DMS114 treated with DMSO at 0.1 percent for 48 hours (cell line): ENCODE measurements around the gene HOXC12.
A peak's percentile ranks its signal among the peaks of the same experiment; 100 is the strongest.

Experiments used
- DNase-seq: peaks from one replicate; lab custom pipeline; 2025; ENCODE audit not compliant: unreplicated experiment; lab: John Stamatoyannopoulos, UW

The HOXC12 gene

GRCh38 chr12:53940443-53941014 is 14.2 kb upstream of the HOXC12 start:
- no peak for DNase-seq

GRCh38 chr12:53941187-53941586 is 13.5 kb upstream of the HOXC12 start:
- no peak for DNase-seq

- no peak for DNase-seq
These were observed 13.0 kb upstream of the HOXC12 start for GRCh38 chr12:53941750-53942149.

GRCh38 chr12:53942467-53942997 is 12.2 kb upstream of the HOXC12 start:
- DNase-seq: no peak

GRCh38 chr12:53944209-53944608 is 10.5 kb upstream of the HOXC12 start:
- no peak for DNase-seq

- DNase-seq: no peak
These were observed 9.5 kb upstream of the HOXC12 start for GRCh38 chr12:53944907-53945847.

GRCh38 chr12:53947743-53948142 is 7.0 kb upstream of the HOXC12 start:
- DNase-seq: no peak

- peak; percentile 47 for DNase-seq
These were observed 5.8 kb upstream of the HOXC12 start for GRCh38 chr12:53948650-53949593.

GRCh38 chr12:53949631-53950436 is 4.9 kb upstream of the HOXC12 start:
- no peak for DNase-seq

- no peak for DNase-seq
These were observed 4.3 kb upstream of the HOXC12 start for GRCh38 chr12:53950437-53950773.

GRCh38 chr12:53950789-53951576 is 3.7 kb upstream of the HOXC12 start:
- no peak for DNase-seq

GRCh38 chr12:53951577-53952334 is 2.9 kb upstream of the HOXC12 start:
- DNase-seq: no peak

- DNase-seq: no peak
These were observed 2.4 kb upstream of the HOXC12 start for GRCh38 chr12:53952335-53952694.

- DNase-seq: no peak
These were observed 1.6 kb upstream of the HOXC12 start for GRCh38 chr12:53952871-53953734.

GRCh38 chr12:53953831-53954693 is 641 bp upstream of the HOXC12 start:
- no peak for DNase-seq

- DNase-seq: no peak
These were observed 503 bp downstream of the HOXC12 start for GRCh38 chr12:53955036-53955775.
